Measurements from ENCODE around the gene LARGE1.

LARGE1 gene

GRCh38 chr22:33381531-33382406 lies 538.5 kb downstream of the LARGE1 start:
- H3K4me1 ChIP-seq (ENCODE audit: insufficient read depth, low read length, poor library complexity, severe bottlenecking): no peaks in the 10 kb centered on the region
- H3K9me2 ChIP-seq (replicated peaks; ENCODE audit: low read depth, low read length): no peaks in the 10 kb centered on the region
- TF ChIP-seq EZH2phosphoT487 (IDR thresholded peaks at IDR 0.05; ENCODE audit: borderline replicate concordance): no peak
- no peaks in the 10 kb centered on the region for H3F3A ChIP-seq (ENCODE audit: low read depth)
- H3K27me3 ChIP-seq (ENCODE audit: insufficient read depth, low read length, poor library complexity, severe bottlenecking): no peaks in the 10 kb centered on the region
- H2AFZ ChIP-seq (ENCODE audit: low read length): no peak overlapping the region
- no peaks in the 10 kb centered on the region for H3K36me3 ChIP-seq (ENCODE audit: insufficient read depth, low read length)
- no peak overlapping the region for H3K4me3 ChIP-seq (ENCODE audit: low read length, poor library complexity, severe bottlenecking)
- no peaks in the 10 kb centered on the region for H4K20me1 ChIP-seq (ENCODE audit: insufficient read depth, low read length, poor library complexity, severe bottlenecking)
- peaks cover 7% of the 10 kb centered on the region; the same call in 1 of the 2 replicates for H3K9me3 ChIP-seq (ENCODE audit: insufficient read depth, low read depth, low read length)
- no peak overlapping the region for H3K9ac ChIP-seq (ENCODE audit: low read depth, low read length, poor library complexity, severe bottlenecking)
- no peaks in the 10 kb centered on the region for H3K79me2 ChIP-seq (ENCODE audit: insufficient read depth, low read length)
- no peak overlapping the region for H3K4me2 ChIP-seq (ENCODE audit: low read depth, low read length, poor library complexity, severe bottlenecking)

- H3K27me3 ChIP-seq (ENCODE audit: insufficient read depth, low read length, poor library complexity, severe bottlenecking): no peaks in the 10 kb centered on the region
- no peaks in the 10 kb centered on the region for H3K36me3 ChIP-seq (ENCODE audit: insufficient read depth, low read length)
- H3F3A ChIP-seq (ENCODE audit: low read depth): no peaks in the 10 kb centered on the region
- no peaks in the 10 kb centered on the region for H3K9me2 ChIP-seq (replicated peaks; ENCODE audit: low read depth, low read length)
- no peak overlapping the region for H2AFZ ChIP-seq (ENCODE audit: low read length)
- no peak overlapping the region for H3K9ac ChIP-seq (ENCODE audit: low read depth, low read length, poor library complexity, severe bottlenecking)
- H3K79me2 ChIP-seq (ENCODE audit: insufficient read depth, low read length): no peaks in the 10 kb centered on the region
- H3K4me2 ChIP-seq (ENCODE audit: low read depth, low read length, poor library complexity, severe bottlenecking): no peak overlapping the region
- H3K4me3 ChIP-seq (ENCODE audit: low read length, poor library complexity, severe bottlenecking): no peak overlapping the region
- no peaks in the 10 kb centered on the region for H3K4me1 ChIP-seq (ENCODE audit: insufficient read depth, low read length, poor library complexity, severe bottlenecking)
- TF ChIP-seq EZH2phosphoT487 (IDR thresholded peaks at IDR 0.05; ENCODE audit: borderline replicate concordance): no peak
- TF ChIP-seq CTCF (conservative IDR thresholded peaks at IDR 0.05; ENCODE audit: low read length): no peak
- no peaks in the 10 kb centered on the region for H4K20me1 ChIP-seq (ENCODE audit: insufficient read depth, low read length, poor library complexity, severe bottlenecking)
- H3K9me3 ChIP-seq (ENCODE audit: insufficient read depth, low read depth, low read length): peaks cover 7% of the 10 kb centered on the region; the same call in 1 of the 2 replicates
Observed at GRCh38 chr22:33380789-33381530, 539.3 kb downstream of the LARGE1 start.

GRCh38 chr22:33379836-33380235 lies 540.4 kb downstream of the LARGE1 start:
- TF ChIP-seq EZH2phosphoT487 (IDR thresholded peaks at IDR 0.05; ENCODE audit: borderline replicate concordance) (no peak), CTCF (conservative IDR thresholded peaks at IDR 0.05; ENCODE audit: low read length) (no peak)

More at GRCh38 chr22:33379836-33380235, 540.4 kb downstream of the LARGE1 start:
- H3K4me1 ChIP-seq (ENCODE audit: insufficient read depth, low read length, poor library complexity, severe bottlenecking): no peaks in the 10 kb centered on the region
- H3K9me2 ChIP-seq (replicated peaks; ENCODE audit: low read depth, low read length): no peaks in the 10 kb centered on the region
- no peaks in the 10 kb centered on the region for H3K36me3 ChIP-seq (ENCODE audit: insufficient read depth, low read length)
- H3K27me3 ChIP-seq (ENCODE audit: insufficient read depth, low read length, poor library complexity, severe bottlenecking): no peaks in the 10 kb centered on the region
- no peaks in the 10 kb centered on the region for H3K79me2 ChIP-seq (ENCODE audit: insufficient read depth, low read length)
- H3K9ac ChIP-seq (ENCODE audit: low read depth, low read length, poor library complexity, severe bottlenecking): no peak overlapping the region
- H4K20me1 ChIP-seq (ENCODE audit: insufficient read depth, low read length, poor library complexity, severe bottlenecking): no peaks in the 10 kb centered on the region
- no peak overlapping the region for H2AFZ ChIP-seq (ENCODE audit: low read length)
- H3K9me3 ChIP-seq (ENCODE audit: insufficient read depth, low read depth, low read length): peaks cover 7% of the 10 kb centered on the region; the same call in 1 of the 2 replicates
- H3K4me3 ChIP-seq (ENCODE audit: low read length, poor library complexity, severe bottlenecking): no peak overlapping the region
- no peak overlapping the region for H3K4me2 ChIP-seq (ENCODE audit: low read depth, low read length, poor library complexity, severe bottlenecking)
- no peaks in the 10 kb centered on the region for H3F3A ChIP-seq (ENCODE audit: low read depth)
